Esophagus squamous epithelium (tissue), 4 donors: ENCODE results near the gene DIPK1B.

ENCODE experiments used
- POLR2A ChIP-seq, 4 donors: fragments of 450-650 bp; IDR thresholded peaks; one replicate each; pipeline ENCODE4 v1.6.1; 2017; ENCODE audit warnings: antibody characterized with exemption in 4 of 4, mild to moderate bottlenecking in 4 of 4, moderate library complexity in 3 of 4
- TF ChIP-seq, protein P1 (sequence below), 6 experiments: fragments of 450-650 bp in 4 of 6; fragments of 200-600 bp in 2 of 6; sonication (generic) in 2 of 6; IDR thresholded peaks; one replicate each; pipeline ENCODE4 v1.5.1; 2016 to 2019; ENCODE audit warnings: antibody characterized with exemption in 6 of 6, mild to moderate bottlenecking in 4 of 6, moderate library complexity in 4 of 6

DNA sequence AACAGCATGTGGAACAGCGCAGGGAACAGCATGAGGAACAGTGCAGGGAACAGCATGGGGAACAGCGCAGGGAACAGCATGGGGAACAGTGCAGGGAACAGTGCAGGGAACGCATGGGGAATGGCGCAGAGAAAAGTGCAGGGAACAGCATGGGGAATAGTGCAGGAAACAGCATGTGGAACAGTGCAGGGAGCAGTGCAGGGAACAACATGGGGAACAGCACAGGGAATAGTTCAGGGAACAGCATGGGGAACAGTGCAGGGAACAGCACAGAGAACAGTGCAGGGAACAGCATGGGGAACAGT lies 43.7 kb downstream of the DIPK1B start:
- TF ChIP-seq, protein P1, sequence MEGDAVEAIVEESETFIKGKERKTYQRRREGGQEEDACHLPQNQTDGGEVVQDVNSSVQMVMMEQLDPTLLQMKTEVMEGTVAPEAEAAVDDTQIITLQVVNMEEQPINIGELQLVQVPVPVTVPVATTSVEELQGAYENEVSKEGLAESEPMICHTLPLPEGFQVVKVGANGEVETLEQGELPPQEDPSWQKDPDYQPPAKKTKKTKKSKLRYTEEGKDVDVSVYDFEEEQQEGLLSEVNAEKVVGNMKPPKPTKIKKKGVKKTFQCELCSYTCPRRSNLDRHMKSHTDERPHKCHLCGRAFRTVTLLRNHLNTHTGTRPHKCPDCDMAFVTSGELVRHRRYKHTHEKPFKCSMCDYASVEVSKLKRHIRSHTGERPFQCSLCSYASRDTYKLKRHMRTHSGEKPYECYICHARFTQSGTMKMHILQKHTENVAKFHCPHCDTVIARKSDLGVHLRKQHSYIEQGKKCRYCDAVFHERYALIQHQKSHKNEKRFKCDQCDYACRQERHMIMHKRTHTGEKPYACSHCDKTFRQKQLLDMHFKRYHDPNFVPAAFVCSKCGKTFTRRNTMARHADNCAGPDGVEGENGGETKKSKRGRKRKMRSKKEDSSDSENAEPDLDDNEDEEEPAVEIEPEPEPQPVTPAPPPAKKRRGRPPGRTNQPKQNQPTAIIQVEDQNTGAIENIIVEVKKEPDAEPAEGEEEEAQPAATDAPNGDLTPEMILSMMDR (IDR thresholded peaks at IDR 0.05), result no peak
- no peak for TF ChIP-seq POLR2A (IDR thresholded peaks at IDR 0.05)
